ENCODE data around the gene RTP5.

Gene RTP5

GRCh38 chr2:241844066-241844728 is 25.3 kb upstream of the RTP5 start:
- DNase-seq: peak; percentile 86

- no peak for DNase-seq
Measured at GRCh38 chr2:241844831-241845578, 24.5 kb upstream of the RTP5 start.

DNA sequence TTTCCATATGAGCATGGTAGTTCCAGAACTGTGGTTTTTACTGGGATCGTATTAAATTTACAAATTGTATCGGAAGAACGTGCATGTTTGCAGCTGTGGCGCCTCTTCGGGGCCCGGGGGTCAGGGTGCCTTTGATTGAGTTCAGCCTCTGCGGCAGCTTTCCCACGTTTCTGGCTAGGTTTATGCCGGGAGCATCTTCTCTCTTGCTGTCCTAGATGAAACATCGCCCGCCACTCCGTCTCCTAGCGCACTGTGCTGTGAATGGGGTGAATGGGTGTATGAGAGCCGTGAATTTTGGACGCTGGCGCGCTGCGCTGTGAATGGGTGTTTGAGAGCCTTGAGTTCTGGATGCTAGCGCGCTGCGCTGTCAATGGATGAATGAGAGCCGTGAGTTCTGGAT is 23.1 kb upstream of the RTP5 start:
- no peak for DNase-seq

GRCh38 chr2:241848761-241849615 is 20.5 kb upstream of the RTP5 start:
- no peak for DNase-seq

GRCh38 chr2:241849616-241850543 is 19.6 kb upstream of the RTP5 start:
- no peak for DNase-seq

DNA sequence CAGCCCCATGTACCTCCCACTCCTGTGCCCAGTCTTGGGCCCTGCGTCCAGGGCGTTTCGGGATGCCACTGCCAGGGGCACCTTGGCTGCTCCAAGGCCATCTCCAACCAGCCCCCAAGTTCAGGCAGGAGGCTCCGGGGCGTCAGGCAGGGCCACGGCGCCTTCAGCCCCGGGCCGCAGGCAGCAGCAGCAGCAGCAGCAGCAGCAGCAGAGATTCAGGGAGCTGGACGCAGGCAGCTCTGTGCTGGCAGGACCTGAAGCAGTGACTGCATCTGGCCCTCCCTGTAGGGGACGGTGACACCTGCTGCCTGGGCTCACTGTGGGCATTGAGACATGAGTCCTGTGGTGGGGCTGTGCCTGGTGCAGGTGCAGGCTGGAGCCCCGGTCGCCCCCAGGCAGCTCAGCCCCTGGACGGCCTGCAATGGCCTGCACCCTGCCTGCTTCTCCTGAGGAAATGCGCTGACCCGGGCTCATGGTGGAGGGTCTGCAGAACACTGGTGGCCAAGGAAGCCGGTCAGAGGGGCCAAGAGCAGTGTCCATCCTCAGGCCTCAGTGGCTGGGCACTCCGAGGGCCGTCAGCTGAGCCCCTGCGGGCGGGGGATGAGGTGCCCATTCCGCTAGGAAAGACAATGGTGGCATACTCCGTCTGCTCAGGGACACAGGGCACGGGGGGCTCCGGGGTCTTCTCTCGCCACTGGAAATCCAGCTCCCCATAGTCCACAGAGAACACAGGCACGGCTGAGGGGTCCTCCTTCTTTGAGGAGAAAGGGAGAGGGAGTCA is 18.8 kb upstream of the RTP5 start:
- no peak for DNase-seq

DNA sequence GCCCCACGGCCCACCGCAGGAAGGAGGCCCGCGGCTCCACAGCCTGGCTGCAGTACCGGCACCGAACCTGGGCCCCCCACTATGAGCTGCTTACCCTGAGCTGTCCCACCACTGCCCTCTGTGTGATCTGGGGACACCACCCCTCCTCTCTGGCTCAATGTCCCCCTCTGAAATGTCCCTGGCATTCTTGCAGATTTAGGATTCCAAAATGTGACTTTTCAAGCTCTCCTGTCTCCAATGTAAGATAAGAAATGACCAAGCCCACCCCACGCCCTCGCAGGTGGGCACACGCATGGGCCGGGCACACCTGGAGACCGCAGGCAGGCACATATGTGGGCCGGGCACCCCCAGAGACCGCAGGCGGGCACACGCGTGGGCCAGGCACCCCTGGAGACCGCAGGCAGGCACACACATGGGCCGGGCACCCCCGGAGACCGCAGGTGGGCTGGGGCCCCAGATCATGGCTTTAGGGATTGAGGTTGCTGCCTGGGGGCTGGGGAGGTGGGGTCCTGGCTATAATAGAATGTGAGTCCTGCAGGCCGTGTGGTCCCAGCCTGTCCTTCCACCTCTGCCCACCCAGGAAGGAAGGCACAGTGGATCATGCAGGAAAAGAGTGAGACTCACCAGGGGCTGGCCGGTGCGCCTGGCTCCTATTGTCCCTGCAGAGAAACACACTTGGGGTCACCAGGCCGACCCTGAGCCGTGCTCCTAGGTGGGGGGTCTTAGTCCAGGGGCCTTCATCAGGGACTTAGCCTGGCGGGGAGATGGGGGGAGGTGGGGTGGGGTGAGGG is 18.0 kb upstream of the RTP5 start:
- no peak for DNase-seq

GRCh38 chr2:241852116-241852980 is 17.2 kb upstream of the RTP5 start:
- DNase-seq: no peak

DNA sequence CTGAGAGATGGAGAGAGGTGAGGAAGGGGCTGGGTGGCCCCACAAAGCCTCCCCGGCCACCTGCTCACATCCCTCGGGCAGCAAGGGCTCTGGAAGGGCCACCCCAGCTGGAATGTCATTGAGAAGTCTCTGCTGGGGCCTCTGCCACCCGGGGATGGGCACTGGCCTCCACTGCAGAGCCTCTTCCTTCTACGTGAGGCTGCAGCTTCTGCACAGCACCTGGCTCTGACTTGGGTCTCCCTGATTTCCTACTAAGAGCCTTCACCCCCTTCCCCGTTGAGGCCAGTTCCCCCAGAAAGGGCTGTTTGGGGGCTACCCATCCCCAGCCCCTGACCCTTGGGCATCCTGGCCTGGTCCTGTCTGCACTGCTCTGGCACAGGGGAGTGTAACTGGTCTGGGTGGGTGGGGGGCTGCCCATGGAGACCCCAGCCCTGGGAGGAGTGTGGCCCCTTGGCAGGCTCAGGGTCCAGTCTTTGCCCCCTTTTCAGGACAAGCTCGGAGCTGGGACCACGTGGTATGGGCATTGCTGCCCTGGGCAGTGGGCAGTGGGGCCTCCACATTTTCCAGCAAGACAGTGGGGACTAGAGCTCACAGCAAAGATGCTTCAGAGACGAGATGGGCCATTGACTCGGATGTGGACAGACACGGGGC is 16.4 kb upstream of the RTP5 start:
- no peak for DNase-seq

GRCh38 chr2:241853651-241854341 is 15.7 kb upstream of the RTP5 start:
- no peak for DNase-seq

GRCh38 chr2:241854342-241855244 is 14.9 kb upstream of the RTP5 start:
- no peak for DNase-seq

DNA sequence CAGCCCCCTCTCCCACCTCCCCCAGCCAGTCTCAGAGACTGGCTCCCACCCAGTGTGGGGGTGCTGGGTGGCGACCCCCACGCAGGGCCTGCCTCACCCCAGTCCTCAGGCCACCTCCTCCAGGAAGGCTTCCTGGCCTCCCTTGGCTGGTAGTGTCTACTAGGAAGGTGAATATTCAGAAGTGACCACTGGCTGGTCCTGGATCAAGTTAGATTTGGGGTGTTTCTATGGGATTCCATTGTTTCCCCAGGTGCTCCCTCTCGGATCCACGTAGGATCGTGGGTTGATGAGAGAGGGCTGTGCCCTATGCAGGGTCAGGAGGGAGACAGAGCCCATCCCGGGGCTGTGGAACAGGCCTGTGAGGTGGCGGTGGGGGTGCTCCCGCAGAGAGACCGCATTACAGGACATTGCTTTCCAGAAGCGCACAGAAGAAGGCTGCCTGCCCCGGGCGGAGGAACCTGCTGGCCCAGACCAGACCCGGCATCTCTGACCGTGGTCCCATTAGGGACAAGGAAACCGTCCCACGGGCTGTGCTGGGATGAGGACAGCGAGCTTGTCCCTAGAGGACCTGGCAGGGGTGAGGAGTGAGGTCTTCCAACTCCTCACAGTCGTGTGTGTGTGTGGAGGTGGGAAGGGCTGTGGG is 14.2 kb upstream of the RTP5 start:
- DNase-seq: peak; percentile 27

DNA sequence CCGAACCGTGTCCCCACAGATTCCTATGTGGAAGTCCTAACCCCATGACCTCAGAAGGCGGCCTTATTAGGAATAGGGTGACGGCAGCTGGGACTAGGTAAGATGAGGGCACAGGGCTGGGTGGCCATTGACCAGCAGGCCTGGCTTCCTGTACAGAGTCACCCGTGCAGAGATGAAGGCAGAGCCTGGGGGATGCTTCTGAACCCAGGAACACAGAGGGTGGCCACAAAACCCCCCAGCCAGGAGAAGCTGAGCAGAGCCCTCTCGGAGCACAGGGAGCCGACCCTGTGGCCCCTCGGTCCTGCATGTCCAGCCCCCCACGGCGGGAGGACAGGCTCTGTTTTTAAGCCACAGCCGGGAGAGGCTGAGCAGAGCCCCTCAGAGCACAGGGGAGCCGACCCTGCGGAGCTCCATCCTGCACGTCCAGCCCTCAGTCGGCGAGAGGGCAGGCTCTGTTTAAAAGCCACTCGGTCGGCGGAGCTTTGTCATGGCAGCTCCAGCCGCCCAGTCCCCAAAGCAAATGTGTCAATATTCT is 13.6 kb upstream of the RTP5 start:
- peak; percentile 16 for DNase-seq

GRCh38 chr2:241857041-241857541 is 12.4 kb upstream of the RTP5 start:
- peak; percentile 20 for DNase-seq

DNA sequence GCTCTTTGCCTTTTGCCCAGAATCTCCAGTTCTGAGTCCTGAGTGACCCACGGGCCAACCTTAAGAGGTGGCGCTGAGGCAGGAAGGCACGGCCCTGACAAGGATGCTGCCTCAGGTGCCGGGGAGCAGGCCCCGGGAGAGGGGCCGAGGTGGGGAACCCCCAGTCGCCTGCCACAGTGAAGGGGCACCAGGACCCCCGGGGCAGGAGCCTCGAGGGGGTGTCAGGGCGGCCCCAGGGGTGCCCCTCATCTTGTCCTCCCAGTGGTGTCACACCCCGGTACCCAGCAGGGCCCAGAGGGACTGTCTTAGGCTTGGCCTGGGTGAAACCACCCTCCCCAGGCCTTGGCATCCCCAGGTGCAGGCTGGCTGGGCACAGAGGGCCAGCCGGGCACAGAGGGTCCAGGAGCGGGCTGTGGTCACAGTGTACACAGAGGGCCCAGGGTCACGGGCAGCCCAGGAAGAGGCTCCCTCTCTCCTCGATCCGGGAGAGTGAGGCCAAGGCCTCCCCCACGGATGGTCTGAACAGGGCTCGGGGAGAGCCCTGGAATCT is 11.9 kb upstream of the RTP5 start:
- peak; percentile 26 for DNase-seq

Measured in left hindlimb (tissue), 1 donor.